ENCODE data around the gene GTF2H3.

- no peak for TF ChIP-seq CTCF (IDR thresholded peaks at IDR 0.05)
- TF ChIP-seq EZH2 (IDR thresholded peaks at IDR 0.05) = no peak
Measured at GRCh38 chr12:123607756-123608155, 25.9 kb upstream of the GTF2H3 start.

All from neural progenitor cell (in vitro differentiated cells).